GM19328 (cell line): ENCODE data around the gene KREMEN1.
"Not testable (repeated sequence)": the region's sequence is repeated elsewhere in the genome, so short reads cannot be mapped to it uniquely, and the experiment has no call there.

Experiments
- ATAC-seq: cut with Tn5 transposase; IDR thresholded peaks from one replicate; pipeline ENCODE4 v1.9.1; 2021; ENCODE audit warnings: mild to moderate bottlenecking, moderate library complexity; ENCODE audit not compliant: unreplicated experiment

The KREMEN1 gene

DNA sequence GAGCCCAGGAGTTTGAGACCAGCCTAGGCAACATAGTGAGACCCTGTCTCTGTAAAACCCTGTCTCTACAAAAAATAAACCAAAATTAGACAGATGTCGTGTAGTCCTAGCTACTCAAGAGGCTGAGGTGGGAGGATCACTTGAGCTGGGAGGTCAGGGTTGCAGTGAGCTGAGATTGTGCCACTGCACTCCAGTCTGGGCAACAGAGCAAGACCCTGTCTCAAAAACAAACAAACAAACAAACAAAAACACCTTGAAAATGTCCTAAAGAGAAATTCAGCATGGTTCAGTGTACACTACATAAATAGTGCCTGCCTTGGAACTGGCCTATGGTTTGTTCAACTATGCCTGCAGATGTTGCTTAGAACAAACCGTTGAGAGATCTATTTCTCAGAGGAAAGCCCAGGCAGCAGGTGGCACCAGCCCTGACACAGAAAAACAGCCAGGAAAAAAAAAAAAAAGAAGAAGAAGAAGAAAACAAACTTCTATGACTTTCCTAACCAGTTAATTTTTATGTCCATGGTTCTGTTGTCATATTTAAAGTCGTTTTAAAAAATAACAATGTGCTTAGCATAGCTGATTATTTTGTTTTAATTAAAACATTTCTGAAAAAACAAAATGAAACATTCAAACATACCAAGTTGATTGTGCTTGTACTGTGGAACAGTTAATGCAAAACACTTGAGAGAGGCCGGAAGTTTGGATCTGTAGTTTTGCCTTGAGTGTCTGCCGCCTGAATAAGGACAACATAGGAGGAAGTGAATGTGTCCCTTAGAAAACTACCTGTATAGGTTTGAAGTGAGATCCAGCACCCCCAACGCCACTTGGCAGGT lies 5.4 kb downstream of the KREMEN1 start:
- ATAC-seq, result no peak

DNA sequence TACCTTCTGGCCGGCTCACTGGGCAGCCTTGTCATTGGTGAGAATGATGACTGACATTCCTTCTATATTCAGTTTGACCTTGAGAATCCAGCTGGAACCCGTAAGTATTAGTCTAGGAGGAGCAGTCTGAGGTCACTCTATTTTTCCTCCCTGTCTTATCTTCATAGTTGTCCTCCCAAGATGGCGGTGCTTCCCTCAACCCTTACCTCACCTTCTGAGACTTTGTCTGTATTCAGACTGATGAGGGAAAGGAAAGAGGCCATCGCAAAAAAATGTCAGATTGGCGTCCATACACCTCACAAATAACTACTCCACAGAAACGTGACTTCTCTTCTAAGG lies 6.0 kb downstream of the KREMEN1 start:
- no peak for ATAC-seq

GRCh38 chr22:29079218-29079901 lies 6.5 kb downstream of the KREMEN1 start:
- no peak for ATAC-seq

GRCh38 chr22:29080106-29080975 lies 7.5 kb downstream of the KREMEN1 start:
- no peak for ATAC-seq

DNA sequence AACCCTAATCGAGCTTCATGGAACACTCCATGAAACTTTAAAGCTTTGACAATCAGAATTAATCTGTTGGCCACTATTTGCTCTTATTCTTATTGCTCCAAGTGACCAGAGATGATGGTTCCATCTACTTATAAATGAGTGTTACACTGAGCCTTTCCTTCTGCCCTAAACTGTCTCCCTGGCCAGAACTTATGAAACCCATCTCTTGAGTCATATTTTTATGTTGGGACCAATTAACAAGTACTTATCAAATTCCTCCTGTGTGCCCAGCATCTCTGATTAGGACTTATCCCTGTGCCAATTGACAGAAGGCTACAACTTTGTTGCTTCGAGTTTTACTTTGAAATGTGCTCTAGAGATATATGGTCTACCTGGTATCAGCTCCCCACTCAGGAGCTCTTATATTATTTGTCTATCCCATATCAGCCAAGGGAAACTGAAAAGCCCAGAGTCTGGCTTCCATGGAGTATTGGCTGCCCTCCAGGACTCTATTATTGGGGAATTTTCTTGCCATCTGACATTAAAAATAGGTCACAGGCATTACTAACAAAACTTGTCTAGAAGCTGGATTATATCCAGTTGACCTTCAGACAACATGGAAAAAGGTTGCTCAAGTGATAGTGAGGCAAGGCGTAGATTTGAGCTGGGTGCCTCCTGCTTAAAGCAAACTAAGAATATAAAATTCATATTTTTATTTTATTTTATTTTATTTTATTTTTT lies 8.8 kb downstream of the KREMEN1 start:
- no peak for ATAC-seq

- no peak for ATAC-seq
These were observed 10.2 kb downstream of the KREMEN1 start for GRCh38 chr22:29082826-29083545.

DNA sequence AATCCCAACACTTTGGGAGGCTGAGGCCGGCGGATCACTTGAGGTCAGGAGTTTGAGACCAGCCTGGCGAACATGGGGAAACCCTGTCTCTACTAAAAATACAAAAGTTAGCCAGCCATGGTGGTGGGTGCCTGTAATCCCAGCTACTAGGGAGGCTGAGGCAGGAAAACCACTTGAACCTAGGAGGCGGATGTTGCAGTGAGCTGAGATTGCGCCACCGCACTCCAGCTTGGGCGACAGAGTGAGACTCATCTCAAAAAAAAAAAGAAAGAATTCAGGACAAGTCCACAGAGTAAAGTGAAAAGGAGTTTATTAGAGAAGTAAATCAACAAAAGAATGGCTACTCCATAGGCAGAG lies 10.7 kb downstream of the KREMEN1 start:
- ATAC-seq, result not testable (repeated sequence)

DNA sequence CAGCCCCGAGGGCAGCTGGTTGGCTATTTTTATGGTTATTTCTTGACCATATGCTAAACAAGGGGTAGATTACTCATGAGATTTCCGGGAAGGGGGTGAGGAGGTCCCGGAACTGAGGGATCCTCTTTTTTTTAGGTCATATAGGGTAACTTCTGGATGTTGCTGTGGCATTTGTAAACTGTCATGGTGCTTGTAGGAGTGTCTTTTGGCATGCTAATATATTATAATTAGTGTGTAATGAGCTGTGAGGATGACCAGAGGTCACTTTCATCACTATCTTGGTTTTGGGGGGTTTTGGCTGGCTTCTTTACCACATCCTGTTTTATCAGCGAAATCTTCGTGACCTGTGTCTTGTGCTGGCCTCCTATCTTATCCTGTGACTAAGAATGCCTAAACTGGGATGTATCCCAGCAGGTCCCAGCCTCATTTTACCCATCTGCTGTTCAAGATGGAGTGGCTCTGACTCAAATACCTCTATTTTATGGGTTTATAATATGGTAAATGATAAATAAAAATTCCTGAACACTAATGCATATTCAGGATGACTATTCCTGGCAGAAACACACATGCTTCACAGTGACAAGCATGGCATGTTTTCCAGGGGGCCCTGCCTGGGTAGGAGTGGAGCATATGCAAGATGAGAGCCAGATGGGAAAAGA lies 11.2 kb downstream of the KREMEN1 start:
- ATAC-seq, result no peak

GRCh38 chr22:29087012-29087411 lies 14.2 kb downstream of the KREMEN1 start:
- no peak for ATAC-seq

GRCh38 chr22:29088809-29089208 lies 16.0 kb downstream of the KREMEN1 start:
- ATAC-seq, result no peak

- no peak for ATAC-seq
These were observed 16.7 kb downstream of the KREMEN1 start for GRCh38 chr22:29089507-29089906.

DNA sequence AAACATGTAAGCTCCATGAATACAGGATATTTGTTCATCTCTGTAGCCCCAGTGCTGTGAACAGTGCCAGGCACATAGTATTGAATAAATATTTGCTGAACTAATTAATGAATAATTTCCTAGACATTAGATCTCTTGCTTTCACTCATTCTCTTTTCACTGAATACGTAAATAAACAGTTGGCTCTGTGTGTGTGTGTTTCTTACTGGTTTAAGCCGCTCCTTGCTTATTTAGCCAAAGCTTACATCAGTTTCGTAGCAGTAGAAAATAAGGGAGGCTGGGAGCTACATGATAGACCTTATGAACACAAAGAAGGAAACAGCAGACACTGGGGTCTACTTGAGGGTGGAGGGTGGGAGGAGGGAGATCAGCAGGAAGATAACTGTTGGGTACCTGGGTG lies 17.2 kb downstream of the KREMEN1 start:
- ATAC-seq, result no peak

DNA sequence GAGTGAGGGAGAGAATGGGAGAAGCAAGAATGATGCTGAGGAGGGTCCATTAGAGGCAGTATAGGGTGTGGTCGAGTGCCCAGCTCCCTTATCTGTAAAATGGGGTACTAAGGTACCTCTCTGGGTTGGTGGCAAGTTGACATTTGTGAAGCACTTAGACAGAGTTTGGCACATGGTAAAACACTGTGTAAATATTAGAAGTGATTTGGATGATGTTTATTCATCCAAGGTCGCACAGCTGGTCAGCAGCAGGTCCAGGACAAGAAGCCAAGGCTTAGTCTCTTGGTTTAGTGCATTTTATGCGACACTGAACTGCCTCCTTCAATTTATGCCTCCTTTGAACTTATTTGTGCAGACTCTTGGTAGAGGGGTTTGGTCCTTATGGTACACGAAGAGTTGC lies 19.4 kb downstream of the KREMEN1 start:
- no peak for ATAC-seq

DNA sequence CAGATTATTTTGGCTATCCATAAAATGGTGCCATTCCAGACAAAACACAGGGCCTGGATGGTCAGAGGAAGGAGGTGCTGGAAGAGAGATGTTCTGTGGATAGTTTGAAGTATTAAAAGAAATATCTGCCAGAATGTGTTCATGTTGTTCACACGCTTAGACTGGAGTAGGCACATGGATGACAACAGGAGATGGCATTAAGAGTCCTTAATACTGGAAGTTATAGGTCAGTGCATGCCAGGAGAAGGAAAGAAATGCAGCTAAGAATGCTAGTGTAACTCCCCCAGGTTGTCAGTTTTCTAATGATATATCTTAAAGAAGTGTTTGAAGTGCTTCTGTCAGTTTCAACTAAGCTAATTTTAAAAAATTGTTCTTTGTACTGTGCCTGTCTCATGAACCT lies 20.2 kb downstream of the KREMEN1 start:
- no peak for ATAC-seq

DNA sequence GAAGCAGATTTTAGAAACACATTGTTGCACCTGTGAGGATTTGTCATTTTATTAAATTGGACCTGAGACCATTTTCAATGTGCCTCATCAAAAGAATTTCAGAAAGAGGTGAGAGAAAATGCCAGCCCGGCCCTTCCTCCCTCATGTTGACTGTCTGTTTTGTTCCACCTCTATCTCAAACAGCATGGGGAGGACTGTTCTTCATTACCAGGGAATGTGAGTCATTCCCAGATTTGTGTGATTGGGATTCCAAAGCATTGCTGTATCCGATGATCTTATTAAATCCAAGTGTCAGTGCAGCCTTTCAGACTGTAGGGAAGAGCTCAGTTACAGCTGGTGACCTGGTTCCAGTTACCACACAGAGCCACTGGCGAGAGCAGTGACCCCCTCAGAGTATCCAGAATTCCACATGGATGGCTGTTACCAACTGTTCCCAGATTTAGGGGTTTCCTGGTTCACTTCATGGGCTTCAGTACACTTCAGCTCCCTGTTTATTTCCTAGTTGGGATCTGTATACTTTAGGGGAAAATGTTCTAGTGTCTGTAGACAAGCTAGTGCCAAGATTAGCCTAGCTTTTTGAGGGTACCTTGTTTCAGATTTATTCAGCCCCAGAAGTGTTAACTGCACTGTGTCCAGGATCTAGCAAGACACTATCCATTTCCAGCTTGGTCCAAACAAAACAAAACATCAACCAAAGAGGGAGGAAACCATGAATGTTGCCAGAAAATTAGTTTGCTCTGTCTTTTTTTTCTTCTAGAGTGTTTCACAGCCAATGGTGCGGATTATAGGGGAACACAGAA lies 20.9 kb downstream of the KREMEN1 start:
- no peak for ATAC-seq

- ATAC-seq, result no peak
These were observed 22.6 kb downstream of the KREMEN1 start for GRCh38 chr22:29095459-29095858.

- ATAC-seq, result no peak
These were observed 24.2 kb downstream of the KREMEN1 start for GRCh38 chr22:29096736-29097669.

GRCh38 chr22:29098296-29098695 lies 25.5 kb downstream of the KREMEN1 start:
- ATAC-seq, result no peak
